ENCODE measurements around the gene REXO5. TPM values are rescaled to one million over a fixed set of nuclear protein-coding genes. Genes with fewer than 3 reads are reported as not detected.

The REXO5 gene
- total RNA-seq, 1 donor from 2014 or later = 1.8 TPM

- H3K4me3 Mint-ChIP-seq (ENCODE audit: unreplicated experiment) = no peak overlapping the region
- DNase-seq (ENCODE audit: low read depth) (no peak), FAIRE-seq (no peak)
- TF ChIP-seq, protein P1, sequence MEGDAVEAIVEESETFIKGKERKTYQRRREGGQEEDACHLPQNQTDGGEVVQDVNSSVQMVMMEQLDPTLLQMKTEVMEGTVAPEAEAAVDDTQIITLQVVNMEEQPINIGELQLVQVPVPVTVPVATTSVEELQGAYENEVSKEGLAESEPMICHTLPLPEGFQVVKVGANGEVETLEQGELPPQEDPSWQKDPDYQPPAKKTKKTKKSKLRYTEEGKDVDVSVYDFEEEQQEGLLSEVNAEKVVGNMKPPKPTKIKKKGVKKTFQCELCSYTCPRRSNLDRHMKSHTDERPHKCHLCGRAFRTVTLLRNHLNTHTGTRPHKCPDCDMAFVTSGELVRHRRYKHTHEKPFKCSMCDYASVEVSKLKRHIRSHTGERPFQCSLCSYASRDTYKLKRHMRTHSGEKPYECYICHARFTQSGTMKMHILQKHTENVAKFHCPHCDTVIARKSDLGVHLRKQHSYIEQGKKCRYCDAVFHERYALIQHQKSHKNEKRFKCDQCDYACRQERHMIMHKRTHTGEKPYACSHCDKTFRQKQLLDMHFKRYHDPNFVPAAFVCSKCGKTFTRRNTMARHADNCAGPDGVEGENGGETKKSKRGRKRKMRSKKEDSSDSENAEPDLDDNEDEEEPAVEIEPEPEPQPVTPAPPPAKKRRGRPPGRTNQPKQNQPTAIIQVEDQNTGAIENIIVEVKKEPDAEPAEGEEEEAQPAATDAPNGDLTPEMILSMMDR (IDR thresholded peaks at IDR 0.05; ENCODE audit: insufficient read depth, low read depth, low read length) = no peak
- no peak for TF ChIP-seq EZH2 (IDR thresholded peaks at IDR 0.05; ENCODE audit: insufficient read depth, low read length)
- no peaks in the 10 kb centered on the region for H3K9me3 Mint-ChIP-seq (ENCODE audit: unreplicated experiment)
- H3K27ac ChIP-seq (ENCODE audit: low read depth, low read length) = no peak overlapping the region
- H2AFZ ChIP-seq (ENCODE audit: low read depth, low read length) = no peak overlapping the region
- no peaks in the 10 kb centered on the region for H3K9me3 ChIP-seq (ENCODE audit: insufficient read depth, low read depth, low read length)
- H3K36me3 Mint-ChIP-seq (ENCODE audit: low read depth, unreplicated experiment) = peaks cover 6% of the 10 kb centered on the region
- no peaks in the 10 kb centered on the region for H3K27me3 ChIP-seq (ENCODE audit: insufficient read depth, low read length)
- no peak overlapping the region for H3K4me2 ChIP-seq (ENCODE audit: low read length)
- no peak overlapping the region for H3K4me3 ChIP-seq (ENCODE audit: insufficient read depth, low read depth, low read length)
- H3K27me3 Mint-ChIP-seq (ENCODE audit: low read depth, unreplicated experiment) = no peaks in the 10 kb centered on the region
- peaks cover 6% of the 10 kb centered on the region for H3K36me3 ChIP-seq (ENCODE audit: insufficient read depth, low read length)
- H3K4me1 ChIP-seq (ENCODE audit: insufficient read depth, low read length) = no peaks in the 10 kb centered on the region
- peaks cover 88% of the 10 kb centered on the region for H3K79me2 ChIP-seq (ENCODE audit: insufficient read depth, low read length)
- peaks cover 90% of the 10 kb centered on the region for H4K20me1 ChIP-seq (ENCODE audit: insufficient read depth, low read length)
- H3K27ac Mint-ChIP-seq (ENCODE audit: unreplicated experiment) = no peak overlapping the region
- no peak overlapping the region for H3K9ac ChIP-seq (ENCODE audit: low read length)
- H3K4me1 Mint-ChIP-seq (ENCODE audit: low read depth, unreplicated experiment) = peaks cover 16% of the 10 kb centered on the region
Observed at GRCh38 chr16:20886320-20886719, 80.0 kb downstream of the REXO5 start.

GRCh38 chr16:20887207-20887606 is 80.9 kb downstream of the REXO5 start:
- TF ChIP-seq, protein P1 (IDR thresholded peaks at IDR 0.05; ENCODE audit: insufficient read depth, low read depth, low read length) = no peak
- TF ChIP-seq EZH2 (IDR thresholded peaks at IDR 0.05; ENCODE audit: insufficient read depth, low read length) = no peak
- H3K27me3 Mint-ChIP-seq (ENCODE audit: low read depth, unreplicated experiment) = no peaks in the 10 kb centered on the region
- H3K4me3 Mint-ChIP-seq (ENCODE audit: unreplicated experiment) = no peak overlapping the region
- FAIRE-seq (no peak), DNase-seq (ENCODE audit: low read depth) (no peak)
- Histone ChIP-seq H3K9me3 (ENCODE audit: insufficient read depth, low read depth, low read length) (no peaks in the 10 kb centered on the region), H2AFZ (ENCODE audit: low read depth, low read length) (no peak overlapping the region), H3K4me1 (ENCODE audit: insufficient read depth, low read length) (no peaks in the 10 kb centered on the region), H3K36me3 (ENCODE audit: insufficient read depth, low read length) (peaks cover 6% of the 10 kb centered on the region), H3K9ac (ENCODE audit: low read length) (no peak overlapping the region), H3K27me3 (ENCODE audit: insufficient read depth, low read length) (no peaks in the 10 kb centered on the region), H4K20me1 (ENCODE audit: insufficient read depth, low read length) (peaks cover 93% of the 10 kb centered on the region), H3K4me3 (ENCODE audit: insufficient read depth, low read depth, low read length) (no peak overlapping the region), H3K79me2 (ENCODE audit: insufficient read depth, low read length) (peaks cover 92% of the 10 kb centered on the region), H3K27ac (ENCODE audit: low read depth, low read length) (no peak overlapping the region), H3K4me2 (ENCODE audit: low read length) (no peak overlapping the region)
- H3K27ac Mint-ChIP-seq (ENCODE audit: unreplicated experiment) = no peak overlapping the region
- no peaks in the 10 kb centered on the region for H3K9me3 Mint-ChIP-seq (ENCODE audit: unreplicated experiment)
- peaks cover 12% of the 10 kb centered on the region for H3K36me3 Mint-ChIP-seq (ENCODE audit: low read depth, unreplicated experiment)
- peaks cover 18% of the 10 kb centered on the region for H3K4me1 Mint-ChIP-seq (ENCODE audit: low read depth, unreplicated experiment)

DNA sequence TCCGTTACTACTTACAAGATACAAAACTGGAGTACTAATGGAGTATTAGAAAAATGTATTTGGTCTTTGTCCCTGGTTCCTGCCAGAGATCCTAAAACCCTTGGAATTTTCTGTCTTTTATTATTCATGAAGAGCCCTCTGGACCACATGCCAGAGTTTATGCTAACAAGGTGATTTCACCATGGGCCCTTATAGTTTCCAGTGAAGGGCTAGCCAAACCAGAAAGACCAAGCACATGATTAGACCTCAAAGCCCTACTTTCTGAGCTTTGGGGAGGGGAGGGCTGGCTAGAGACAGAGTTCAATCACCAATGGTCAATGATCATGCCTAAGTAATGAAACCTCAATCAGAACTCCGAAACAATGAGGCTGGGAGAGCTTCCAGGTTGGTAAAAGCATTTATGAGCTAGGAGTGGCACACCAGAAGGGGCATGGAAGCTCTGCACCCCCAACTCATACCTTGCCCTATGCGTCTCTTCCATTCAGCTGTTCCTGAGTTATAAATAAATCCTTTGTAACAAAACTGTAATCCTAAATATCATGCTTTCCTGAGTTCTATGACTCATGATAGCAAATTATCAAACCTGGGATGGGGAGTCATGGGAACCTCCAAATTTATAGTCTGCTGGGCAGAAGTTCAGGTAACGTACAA is 83.4 kb downstream of the REXO5 start:
- no peak overlapping the region for H3K4me3 ChIP-seq (ENCODE audit: insufficient read depth, low read depth, low read length)
- no peaks in the 10 kb centered on the region for H3K4me1 ChIP-seq (ENCODE audit: insufficient read depth, low read length)
- H3K27ac Mint-ChIP-seq (ENCODE audit: unreplicated experiment) = no peak overlapping the region
- peaks cover 15% of the 10 kb centered on the region for H3K36me3 ChIP-seq (ENCODE audit: insufficient read depth, low read length)
- H3K9ac ChIP-seq (ENCODE audit: low read length) = no peak overlapping the region
- FAIRE-seq (no peak), DNase-seq (ENCODE audit: low read depth) (no peak)
- H3K27me3 Mint-ChIP-seq (ENCODE audit: low read depth, unreplicated experiment) = no peaks in the 10 kb centered on the region
- no peak overlapping the region for H3K4me3 Mint-ChIP-seq (ENCODE audit: unreplicated experiment)
- peaks cover 17% of the 10 kb centered on the region for H3K36me3 Mint-ChIP-seq (ENCODE audit: low read depth, unreplicated experiment)
- H3K27ac ChIP-seq (ENCODE audit: low read depth, low read length) = no peak overlapping the region
- H3K27me3 ChIP-seq (ENCODE audit: insufficient read depth, low read length) = no peaks in the 10 kb centered on the region
- TF ChIP-seq EZH2 (IDR thresholded peaks at IDR 0.05; ENCODE audit: insufficient read depth, low read length) = no peak
- no peak overlapping the region for H2AFZ ChIP-seq (ENCODE audit: low read depth, low read length)
- H4K20me1 ChIP-seq (ENCODE audit: insufficient read depth, low read length) = peaks cover 97% of the 10 kb centered on the region
- H3K79me2 ChIP-seq (ENCODE audit: insufficient read depth, low read length) = peaks cover 96% of the 10 kb centered on the region
- no peaks in the 10 kb centered on the region for H3K9me3 ChIP-seq (ENCODE audit: insufficient read depth, low read depth, low read length)
- H3K4me2 ChIP-seq (ENCODE audit: low read length) = no peak overlapping the region
- H3K4me1 Mint-ChIP-seq (ENCODE audit: low read depth, unreplicated experiment) = peaks cover 18% of the 10 kb centered on the region
- no peaks in the 10 kb centered on the region for H3K9me3 Mint-ChIP-seq (ENCODE audit: unreplicated experiment)
